HepG2 (cell line): ENCODE data around the gene SLAMF8. TPM values are rescaled to one million over a fixed set of nuclear protein-coding genes. Genes with fewer than 3 reads are reported as not detected.

ENCODE experiments used
- ATAC-seq: fragments of 200-7000 bp; cut with Tn5 transposase; 3 replicates; pipeline ENCODE4 v1.9.1; 2020; ENCODE audit warnings: mild to moderate bottlenecking, moderate library complexity
- BruUV-seq: library from RNA; stranded (reverse); fragments of 400-500 nt; replicated peaks from 2 replicates; lab custom pipeline; 2021; lab: Mats Ljungman, UMichigan
- CTCF ChIA-PET: fragments of 300-600 bp; formaldehyde crosslinking; extraction: SDS; loops from one replicate; lab custom pipeline; 2021; ENCODE audit warnings: low total read pairs, inconsistent platforms, low intra/inter-chr PET ratio; lab: Yijun Ruan, JAX
- POLR2A ChIA-PET: fragments of 350-600 bp; sonication (Branson Sonifier 250); formaldehyde crosslinking; loops from one replicate; lab custom pipeline; 2020; ENCODE audit warnings: antibody characterized with exemption, inconsistent platforms; lab: Yijun Ruan, JAX
- DNase-seq: peaks from one replicate; pipeline ENCODE4 v3.0.0-alpha.2; 2015; ENCODE audit warnings: low spot score
- FAIRE-seq: peaks from 3 replicates; lab custom pipeline; 2011; peaks lifted over from hg19 to GRCh38; lab: Jason Lieb, UNC
- H2AFZ ChIP-seq: one replicate; pipeline ENCODE4 v1.6.1; 2011; ENCODE audit warnings: low read length, inconsistent platforms
- H3K27ac ChIP-seq: fragments of 300-600 bp; 3 replicates; pipeline ENCODE4 v1.8.0; 2011; ENCODE audit warnings: mixed run types, mild to moderate bottlenecking, mixed read lengths, low read length, inconsistent platforms; ENCODE audit not compliant: insufficient read depth; ENCODE audit errors: extremely low read length
- H3K27me3 ChIP-seq, 2 experiments: fragments of 200-600 bp in 1 of 2; 2 replicates in 1 of 2; 3 replicates in 1 of 2; pipeline versions ENCODE4 v1.6.0 to v1.8.0; 2011; ENCODE audit warnings: low read length in 2 of 2, mild to moderate bottlenecking in 2 of 2, moderate library complexity in 2 of 2, inconsistent platforms in 1 of 2; ENCODE audit not compliant: insufficient read depth in 2 of 2, control insufficient read depth in 1 of 2
- H3K36me3 ChIP-seq, 2 experiments: fragments of 200-600 bp in 1 of 2; replicated peaks in 1 of 2; 2 replicates in 1 of 2; 3 replicates in 1 of 2; pipeline versions ENCODE4 v1.5.1 to v1.8.0; 2011; ENCODE audit warnings: low read length in 2 of 2, inconsistent platforms in 1 of 2; ENCODE audit not compliant: insufficient read depth in 2 of 2, control insufficient read depth in 1 of 2
- H3K4me1 ChIP-seq: 2 replicates; pipeline ENCODE4 v1.5.1; 2012; ENCODE audit warnings: low read length, inconsistent platforms; ENCODE audit not compliant: insufficient read depth
- H3K4me2 ChIP-seq: 2 replicates; pipeline ENCODE4 v1.6.0; 2011; ENCODE audit warnings: low read depth, low read length, inconsistent platforms
- H3K4me3 ChIP-seq, 3 experiments: fragments of 200-600 bp in 1 of 3; sonication (generic), shearing (Covaris generic) in 1 of 3; replicated peaks in 1 of 3; 2 replicates each; pipeline ENCODE4 v1.5.1; 2011 to 2016; ENCODE audit warnings: low read length in 3 of 3, inconsistent platforms in 2 of 3, low read depth in 2 of 3, mild to moderate bottlenecking in 2 of 3, control low read depth in 1 of 3, mixed read lengths in 1 of 3; ENCODE audit not compliant: insufficient read depth in 1 of 3
- H3K79me2 ChIP-seq: one replicate; pipeline ENCODE4 v1.6.1; 2011; ENCODE audit warnings: low read length, inconsistent platforms; ENCODE audit not compliant: insufficient read depth
- H3K9ac ChIP-seq: 2 replicates; pipeline ENCODE4 v1.6.0; 2011; ENCODE audit warnings: mild to moderate bottlenecking, low read depth, low read length, inconsistent platforms; ENCODE audit not compliant: insufficient read depth
- H3K9me3 ChIP-seq: 2 replicates; pipeline ENCODE4 v1.5.1; 2012; ENCODE audit warnings: mild to moderate bottlenecking, low read length
- H4K20me1 ChIP-seq: 2 replicates; pipeline ENCODE4 v1.6.0; 2011; ENCODE audit warnings: inconsistent platforms, mild to moderate bottlenecking, low read length, moderate library complexity; ENCODE audit not compliant: insufficient read depth
- ASH2L ChIP-seq: fragments of 300-600, 200-600 bp; sonication (generic); IDR thresholded peaks from 2 replicates; pipeline ENCODE4 v1.7.0; 2017; ENCODE audit warnings: low read depth, mild to moderate bottlenecking, moderate library complexity, mixed read lengths, low read length; ENCODE audit not compliant: insufficient read length
- HDAC2 ChIP-seq: sonication (generic); formaldehyde crosslinking; IDR thresholded peaks from 2 replicates; pipeline ENCODE4 v1.4.0; 2020; ENCODE audit warnings: missing genetic modification reagents
- LBX2 ChIP-seq: sonication (generic); formaldehyde crosslinking; IDR thresholded peaks from 2 replicates; pipeline ENCODE4 v1.5.0; 2020; ENCODE audit warnings: missing genetic modification reagents, mild to moderate bottlenecking, borderline replicate concordance
- NFYC ChIP-seq: IDR thresholded peaks from 2 replicates; pipeline ENCODE4 v1.6.1; 2016; ENCODE audit warnings: missing genetic modification reagents, missing compliant biosample characterization
- RAD21 ChIP-seq: fragments of 450-650 bp; formaldehyde crosslinking; IDR thresholded peaks from 2 replicates; pipeline ENCODE4 v1.5.0; 2020; ENCODE audit warnings: mild to moderate bottlenecking
- TBX3 ChIP-seq: fragments of 450-650 bp; IDR thresholded peaks from 2 replicates; pipeline ENCODE4 v1.6.1; 2017; ENCODE audit warnings: antibody characterized with exemption, mild to moderate bottlenecking, inconsistent platforms, borderline replicate concordance
- THAP7 ChIP-seq: sonication (generic); formaldehyde crosslinking; IDR thresholded peaks from 2 replicates; pipeline ENCODE4 v1.8.1; 2023; ENCODE audit warnings: mild to moderate bottlenecking, missing genetic modification reagents
- TOE1 ChIP-seq: sonication (generic); formaldehyde crosslinking; IDR thresholded peaks from 2 replicates; pipeline ENCODE4 v1.4.0; 2020; ENCODE audit warnings: mild to moderate bottlenecking, missing genetic modification reagents
- ZFYVE20 ChIP-seq: sonication (generic); formaldehyde crosslinking; IDR thresholded peaks from 2 replicates; pipeline ENCODE4 v1.8.0; 2023; ENCODE audit warnings: low read depth, mild to moderate bottlenecking, moderate library complexity, missing genetic modification reagents, borderline replicate concordance
- ZNF136 ChIP-seq: sonication (generic); formaldehyde crosslinking; IDR thresholded peaks from 2 replicates; pipeline ENCODE4 v1.8.1; 2022; ENCODE audit warnings: low read depth, mild to moderate bottlenecking, moderate library complexity, missing genetic modification reagents
- ZNF143 ChIP-seq: sonication (generic); formaldehyde crosslinking; IDR thresholded peaks from 2 replicates; pipeline ENCODE4 v1.4.0; 2020; ENCODE audit warnings: missing genetic modification reagents
- ZNF331 ChIP-seq: sonication (generic); formaldehyde crosslinking; IDR thresholded peaks from 2 replicates; pipeline ENCODE4 v1.4.0; 2020; ENCODE audit warnings: missing genetic modification reagents
- ZNF441 ChIP-seq: sonication (generic); formaldehyde crosslinking; IDR thresholded peaks from 2 replicates; pipeline ENCODE4 v1.7.0; 2021; ENCODE audit warnings: missing genetic modification reagents, borderline replicate concordance
- ZNF644 ChIP-seq: IDR thresholded peaks from 2 replicates; pipeline ENCODE4 v1.6.1; 2016; ENCODE audit warnings: low read depth
- ZSCAN9 ChIP-seq: IDR thresholded peaks from 2 replicates; pipeline ENCODE4 v1.6.1; 2016; ENCODE audit warnings: borderline replicate concordance
- WGBS: methylation state at CpG from one replicate; pipeline ENCODE4 v1.1.6; 2017; ENCODE audit warnings: low lambda C conversion rate; 5-methylcytosine and 5-hydroxymethylcytosine counted together
- in situ Hi-C: cut with HindIII; loops from 2 replicates; pipeline ENCODE4 v1.10.0; 2017; ENCODE audit warnings: low pct_unique_long_range_greater_than_20kb; ENCODE audit not compliant: extremely low pct_ligation_motif_present
- intact Hi-C: fragments of 100-400 bp; cut with micrococcal nuclease; formaldehyde crosslinking; loops from one replicate; pipeline ENCODE4 v1.10.0; 2022; ENCODE audit not compliant: unreplicated experiment
- polyA plus RNA-seq, 8 experiments: library from polyadenylated mRNA; depleted of rRNA in 3 of 8; stranded (reverse) in 7 of 8; unstranded in 1 of 8; fragments of >200 nt; fragmentation: Illumina TruSeq in 4 of 8; extraction: Trizol in 4 of 8; gene quantifications; 2 replicates each; pipeline versions ENCODE4 v1.2.1 to v1.2.3, GENCODE V29; 2011 to 2016; ENCODE audit warnings: low read depth in 4 of 8, missing spikeins in 1 of 8, mixed read lengths in 1 of 8; ENCODE audit not compliant: insufficient read depth in 1 of 8
- total RNA-seq, 5 experiments: library from RNA; depleted of rRNA; stranded (reverse); fragments of >200 nt; fragmentation: Illumina TruSeq; extraction: Trizol; gene quantifications; 2 replicates each; pipeline ENCODE4 v1.2.3, GENCODE V29; 2016; ENCODE audit warnings: low read depth in 1 of 5
- TF ChIP-seq, protein P1 (sequence below): sonication (generic); formaldehyde crosslinking; IDR thresholded peaks from 2 replicates; pipeline ENCODE4 v1.4.0; 2020; ENCODE audit warnings: mild to moderate bottlenecking, low read depth, missing genetic modification reagents

The SLAMF8 gene
- total and polyA plus RNA-seq, 2 of the 13 experiments (the other 11 are each of a cell fraction or from before 2014, with no cell fraction given), result not detected

DNA sequence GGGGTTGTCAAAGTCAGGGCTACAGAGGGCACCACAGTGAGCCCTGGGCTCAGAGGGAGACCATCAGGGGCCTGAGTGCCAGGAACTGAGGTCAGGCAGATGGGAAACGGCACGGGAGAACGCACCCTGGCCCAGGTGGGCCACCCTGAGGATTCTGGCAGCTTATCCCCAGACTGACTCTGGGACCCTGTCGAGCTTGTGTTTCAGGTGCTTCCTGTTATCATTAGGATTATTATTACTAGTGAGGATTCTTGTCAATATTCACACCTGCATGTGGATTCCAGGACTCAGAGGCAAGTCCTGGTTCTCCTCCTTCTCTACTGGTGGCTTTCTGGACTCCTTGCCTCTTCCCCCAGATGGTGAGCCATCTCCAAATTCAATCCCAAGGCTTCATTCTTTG lies 20.6 kb downstream of the SLAMF8 start (continued):
- TF ChIP-seq, protein P1, sequence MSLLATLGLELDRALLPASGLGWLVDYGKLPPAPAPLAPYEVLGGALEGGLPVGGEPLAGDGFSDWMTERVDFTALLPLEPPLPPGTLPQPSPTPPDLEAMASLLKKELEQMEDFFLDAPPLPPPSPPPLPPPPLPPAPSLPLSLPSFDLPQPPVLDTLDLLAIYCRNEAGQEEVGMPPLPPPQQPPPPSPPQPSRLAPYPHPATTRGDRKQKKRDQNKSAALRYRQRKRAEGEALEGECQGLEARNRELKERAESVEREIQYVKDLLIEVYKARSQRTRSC (CRISPR knock-in tag), result no peak

DNA sequence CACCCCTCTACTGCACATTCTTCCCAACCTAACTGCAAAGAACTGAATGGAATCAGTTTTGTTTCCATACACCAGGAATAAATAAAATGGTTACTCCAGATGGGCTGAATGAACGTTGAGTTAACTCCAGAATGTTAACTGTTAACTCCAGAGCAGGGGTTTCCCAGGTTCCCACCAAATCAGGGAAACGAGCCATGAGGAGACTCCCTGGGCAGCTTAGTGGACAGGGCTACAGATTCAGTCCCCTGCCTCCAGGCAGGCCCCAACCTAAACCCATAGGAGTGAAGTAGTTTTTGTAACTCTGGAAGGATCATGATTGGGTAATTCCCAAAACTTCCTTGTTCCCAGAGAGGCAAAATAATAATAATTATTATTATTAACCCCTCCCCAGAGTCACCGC lies 21.7 kb downstream of the SLAMF8 start:
- BruUV-seq, result no TSS peak
- H3K4me3 ChIP-seq, result no peak overlapping the region
- no peaks in the 10 kb centered on the region for H4K20me1 ChIP-seq
- peaks cover 8% of the 10 kb centered on the region; the same call in 1 of the 2 replicates for H3K4me1 ChIP-seq
- H3K36me3 ChIP-seq, result no peaks in the 10 kb centered on the region
- in situ Hi-C loops (no loop called here), intact Hi-C loops (no loop called here)
- no peak for FAIRE-seq
- no peak overlapping the region for H3K4me2 ChIP-seq
- no peak for TF ChIP-seq ZFYVE20 (CRISPR knock-in tag)
- no peak for TF ChIP-seq HDAC2 (CRISPR knock-in tag)
- no peak for TF ChIP-seq RAD21 (CRISPR knock-in tag)
- TF ChIP-seq LBX2 (CRISPR knock-in tag), result no peak
- TF ChIP-seq TOE1 (CRISPR knock-in tag), result no peak
- TF ChIP-seq TBX3, result no peak
- no peak for TF ChIP-seq NFYC (CRISPR knock-in tag)
- no peak for TF ChIP-seq ZNF441
- no peak for TF ChIP-seq ZNF143 (CRISPR knock-in tag)
- TF ChIP-seq THAP7 (CRISPR knock-in tag), result no peak
- no peak for TF ChIP-seq ASH2L
- TF ChIP-seq ZNF136 (CRISPR knock-in tag), result no peak
- TF ChIP-seq, protein P1 (CRISPR knock-in tag), result no peak
- no peak for TF ChIP-seq ZNF644 (CRISPR knock-in tag)
- no peak for TF ChIP-seq ZNF331
- no peak for TF ChIP-seq ZSCAN9
- H3K9me3 ChIP-seq, result no peaks in the 10 kb centered on the region
- peaks cover 0 to 10% of the 10 kb centered on the region in 2 experiments; a peak in 2 of 5 replicates for H3K27me3 ChIP-seq
- no peaks in the 10 kb centered on the region for H3K79me2 ChIP-seq
- 36% methylated on average over 3 of the region's 3 CpGs for WGBS
- H3K9ac ChIP-seq, result no peak overlapping the region
- no peak for ATAC-seq
- CTCF ChIA-PET, result no interaction called here
- POLR2A ChIA-PET, result no interaction called here
- no peak overlapping the region for H3K27ac ChIP-seq
- H2AFZ ChIP-seq, result no peak overlapping the region
- no peak for DNase-seq
